Hindlimb muscle (tissue), 1 donor: ENCODE measurements around the gene SPEG. TPM values are rescaled to one million over a fixed set of nuclear protein-coding genes. Genes with fewer than 3 reads are reported as not detected.

Experiments
- DNase-seq: peaks from one replicate; pipeline ENCODE4 v3.0.0-alpha.2; 2013
- polyA plus RNA-seq: library from polyadenylated mRNA; unstranded; fragments of 120-200 nt; gene quantifications from one replicate; pipeline ENCODE4 v1.2.1, GENCODE V29; 2013; ENCODE audit not compliant: insufficient read length

The SPEG gene
- polyA plus RNA-seq, 1 donor, result 208 TPM

DNA sequence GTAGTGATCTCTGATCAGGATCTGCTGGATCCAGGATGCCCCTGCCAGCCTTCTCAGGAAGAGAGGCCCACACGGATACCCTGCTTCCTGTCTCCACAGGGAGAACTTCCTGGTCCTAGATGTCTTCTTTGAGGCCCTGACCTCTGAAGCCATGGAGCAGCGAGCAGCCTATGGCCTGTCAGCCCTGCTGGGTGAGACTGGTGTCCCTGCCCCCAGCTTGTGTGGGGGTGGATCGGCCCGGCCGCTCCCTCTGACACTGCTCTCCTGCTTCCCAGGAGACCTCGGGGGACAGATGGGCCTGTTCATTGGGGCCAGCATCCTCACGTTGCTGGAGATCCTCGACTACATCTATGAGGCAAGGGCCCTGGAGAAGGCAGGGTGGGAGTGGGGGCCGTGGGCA lies 102.3 kb downstream of the SPEG start:
- no peak for DNase-seq

DNA sequence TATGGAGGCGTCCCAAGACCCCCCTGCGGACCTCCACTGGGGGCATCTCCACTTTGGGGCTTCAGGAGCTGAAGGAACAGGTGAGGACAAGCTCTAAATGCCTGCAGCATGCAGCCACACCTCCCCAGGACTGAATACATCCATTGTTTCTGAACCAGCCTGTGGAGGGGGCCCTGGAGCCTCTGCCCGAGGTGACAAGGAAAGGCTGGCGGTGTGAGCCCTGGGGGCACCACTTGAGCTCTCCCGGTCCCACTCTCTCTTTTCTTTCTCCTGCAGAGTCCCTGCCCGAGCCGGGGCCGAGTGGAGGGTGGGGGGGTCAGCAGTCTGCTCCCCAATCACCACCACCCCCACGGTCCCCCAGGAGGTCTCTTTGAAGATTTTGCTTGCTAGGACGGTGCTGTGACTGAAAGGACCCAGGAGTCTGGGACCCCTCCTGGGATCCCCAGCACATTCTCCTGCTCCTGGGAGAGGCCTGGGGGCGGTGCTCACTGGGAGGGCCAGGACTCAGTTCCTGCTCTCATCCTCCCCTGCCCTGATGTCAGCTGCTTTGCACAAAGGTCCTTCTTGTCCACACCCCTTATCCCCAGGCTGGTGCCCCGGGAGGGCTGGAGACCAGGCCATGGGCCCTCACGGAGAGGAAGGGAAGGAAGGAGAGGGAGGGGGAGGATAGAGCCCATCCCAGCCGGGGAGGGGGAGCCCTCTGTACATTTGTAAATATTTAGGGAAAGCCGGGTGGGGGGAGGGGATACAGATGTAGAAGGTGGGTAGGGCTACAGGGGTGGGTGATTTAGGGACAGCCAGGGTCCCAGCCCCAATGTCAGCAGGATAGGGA lies 103.2 kb downstream of the SPEG start:
- DNase-seq, result no peak

DNA sequence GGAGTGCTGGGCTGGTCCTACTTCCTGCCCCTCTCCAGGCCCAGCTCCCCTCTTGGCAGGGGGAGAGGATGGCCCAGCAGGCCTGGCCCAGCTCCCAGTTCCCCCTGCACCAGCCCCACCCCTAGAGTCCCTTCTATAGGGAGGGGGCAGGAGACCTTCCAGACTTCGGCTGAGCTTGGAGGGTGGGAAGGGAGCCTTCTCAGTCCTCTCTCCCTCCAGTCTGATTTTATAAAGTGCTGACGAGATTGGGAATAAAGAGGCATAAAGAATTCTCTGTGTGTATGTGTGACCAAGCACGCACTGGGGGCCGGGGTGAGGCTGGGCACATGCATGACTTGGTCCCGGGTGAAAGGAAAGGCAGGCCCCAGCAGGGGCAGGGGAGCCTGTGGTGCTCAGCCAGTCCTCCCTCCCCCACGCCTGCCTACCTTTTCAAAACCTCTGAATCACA lies 103.9 kb downstream of the SPEG start:
- DNase-seq, result no peak

DNA sequence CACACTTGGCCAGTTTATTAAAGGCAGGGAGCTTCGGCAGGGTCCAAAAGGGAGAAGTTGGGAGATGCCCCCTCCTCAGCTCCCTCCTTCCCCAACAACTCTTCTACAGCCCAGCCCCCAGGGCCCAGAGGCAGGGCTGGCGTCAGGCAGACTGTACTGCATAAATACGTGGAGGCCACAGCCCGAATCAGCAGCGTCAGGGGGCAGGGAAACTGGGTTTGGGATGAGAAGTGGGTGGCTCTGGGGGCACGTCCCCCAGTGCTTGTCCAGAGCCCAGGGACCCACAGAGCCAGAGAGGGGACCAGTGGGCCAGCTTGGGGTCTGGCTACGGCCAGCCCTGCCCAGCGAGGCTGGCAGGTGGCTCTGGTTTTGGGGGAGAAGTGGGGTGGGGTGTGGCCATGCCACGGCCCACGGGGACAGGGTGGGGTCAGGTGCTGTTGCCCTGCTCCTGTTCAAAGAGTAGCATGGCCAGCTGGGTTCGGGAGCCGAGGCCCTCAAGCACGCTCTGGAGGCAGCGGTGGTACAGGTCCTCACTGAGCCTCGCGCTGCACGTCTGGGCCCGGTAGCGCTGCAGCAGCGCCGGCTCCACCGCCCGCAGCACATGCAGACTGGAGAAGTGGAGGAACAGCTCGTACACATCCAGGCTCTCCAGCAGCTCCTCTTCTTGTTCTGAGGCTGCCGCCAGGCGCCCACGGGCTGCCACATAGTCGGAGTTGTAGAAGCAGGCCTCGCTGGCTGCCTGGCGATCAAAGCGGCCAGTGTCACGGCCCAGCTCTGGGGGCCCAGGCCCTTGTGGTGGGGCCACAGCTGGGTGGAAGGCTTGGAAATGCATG lies 104.5 kb downstream of the SPEG start:
- DNase-seq, result no peak

DNA sequence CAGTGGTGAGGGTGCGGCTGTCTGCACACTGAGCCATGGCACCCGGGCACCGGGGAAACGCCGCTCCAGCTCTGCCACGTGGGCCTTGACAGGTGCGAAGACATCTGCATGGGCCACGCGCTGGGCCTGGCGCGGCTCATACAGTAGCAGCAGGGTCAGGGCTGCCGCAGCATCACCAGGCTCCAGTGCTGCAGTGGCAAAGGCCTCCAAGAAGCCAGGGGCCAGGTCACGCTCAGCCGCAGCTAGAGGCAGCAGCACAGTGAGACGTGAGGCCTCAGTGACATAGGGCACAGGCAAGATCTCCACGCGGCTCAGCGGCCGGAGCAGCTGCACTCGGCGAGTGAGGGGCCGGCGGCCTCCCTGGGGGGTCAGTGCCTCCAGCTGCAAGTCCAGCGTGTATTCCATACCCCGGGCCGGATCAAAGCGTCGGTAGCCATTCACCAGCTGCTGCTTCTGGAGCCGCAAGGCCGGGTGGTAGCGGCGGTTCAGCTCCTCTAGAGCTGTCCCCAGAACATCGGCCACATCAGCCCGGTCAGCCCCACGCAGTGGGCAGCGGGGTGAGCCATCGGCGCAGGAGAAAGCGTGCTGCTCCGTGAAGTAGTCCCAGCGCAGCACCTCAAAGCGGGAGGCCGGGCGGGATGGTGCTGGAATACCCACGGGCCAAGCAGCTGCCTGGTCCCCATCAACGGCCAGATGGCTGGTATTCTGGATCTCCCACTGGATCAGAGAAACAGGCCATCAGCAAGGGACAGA lies 105.5 kb downstream of the SPEG start:
- no peak for DNase-seq

DNA sequence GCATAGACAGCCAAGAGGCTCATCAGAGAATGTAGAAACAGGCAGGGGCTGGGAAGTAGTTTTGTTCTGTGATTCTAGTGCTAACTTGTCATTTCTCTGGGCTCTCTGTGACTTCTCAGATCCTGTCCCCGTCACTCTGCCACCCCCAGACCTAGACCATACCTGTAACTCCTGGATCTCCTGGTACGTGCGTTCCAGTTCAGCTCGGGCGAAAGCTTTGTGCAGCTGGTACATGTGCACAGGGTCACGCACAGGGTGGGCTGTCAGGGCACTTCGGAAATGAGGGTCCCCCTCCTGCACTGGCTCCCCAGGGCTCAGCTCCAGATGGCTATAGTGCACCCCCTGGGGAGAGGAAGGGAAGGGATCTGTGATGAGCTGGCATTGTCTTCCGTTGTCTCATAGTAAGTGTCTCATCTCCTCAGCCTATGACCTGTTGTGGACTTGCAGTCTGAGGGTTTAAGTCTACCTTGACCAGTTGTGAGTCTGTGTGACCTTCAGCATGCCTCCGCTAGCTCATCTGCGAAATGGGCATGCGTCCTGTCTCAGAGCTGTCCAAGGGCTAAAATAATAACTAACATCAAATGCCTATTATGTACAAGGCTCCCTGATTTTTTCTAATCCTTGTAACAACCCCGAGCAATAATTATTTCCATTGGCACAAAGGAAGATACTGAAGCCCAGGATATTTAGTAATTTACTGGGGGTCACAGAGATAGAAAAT lies 106.3 kb downstream of the SPEG start:
- no peak for DNase-seq

DNA sequence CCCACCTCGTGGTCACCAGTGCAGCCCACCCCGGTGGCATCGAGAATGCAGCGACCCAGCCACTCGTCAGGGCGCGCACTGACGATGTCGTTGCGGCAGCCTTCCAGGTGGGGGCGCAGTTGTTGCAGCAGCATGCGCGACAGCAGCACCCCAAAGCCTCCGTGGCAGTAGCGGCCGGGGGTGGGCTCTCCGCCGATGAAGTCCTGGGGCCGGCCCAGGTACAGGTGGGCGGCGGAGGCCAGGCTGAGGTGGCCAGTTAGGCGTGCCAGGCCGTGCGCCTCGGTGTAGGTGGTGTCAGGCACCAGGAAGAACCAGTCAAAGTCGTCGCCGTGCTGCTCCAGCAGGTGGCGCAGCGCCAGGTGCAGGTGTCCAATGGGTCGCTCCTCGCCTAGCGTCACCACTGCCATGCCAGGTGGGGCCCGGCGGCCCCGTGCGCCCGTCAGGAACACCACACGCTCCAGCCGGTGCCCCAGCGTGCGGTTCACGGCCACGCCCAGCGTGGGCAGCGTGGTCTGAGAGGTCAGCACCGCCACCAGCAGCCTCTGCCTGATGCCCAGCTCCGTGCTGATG lies 107.1 kb downstream of the SPEG start:
- DNase-seq, result peak; percentile 65

DNA sequence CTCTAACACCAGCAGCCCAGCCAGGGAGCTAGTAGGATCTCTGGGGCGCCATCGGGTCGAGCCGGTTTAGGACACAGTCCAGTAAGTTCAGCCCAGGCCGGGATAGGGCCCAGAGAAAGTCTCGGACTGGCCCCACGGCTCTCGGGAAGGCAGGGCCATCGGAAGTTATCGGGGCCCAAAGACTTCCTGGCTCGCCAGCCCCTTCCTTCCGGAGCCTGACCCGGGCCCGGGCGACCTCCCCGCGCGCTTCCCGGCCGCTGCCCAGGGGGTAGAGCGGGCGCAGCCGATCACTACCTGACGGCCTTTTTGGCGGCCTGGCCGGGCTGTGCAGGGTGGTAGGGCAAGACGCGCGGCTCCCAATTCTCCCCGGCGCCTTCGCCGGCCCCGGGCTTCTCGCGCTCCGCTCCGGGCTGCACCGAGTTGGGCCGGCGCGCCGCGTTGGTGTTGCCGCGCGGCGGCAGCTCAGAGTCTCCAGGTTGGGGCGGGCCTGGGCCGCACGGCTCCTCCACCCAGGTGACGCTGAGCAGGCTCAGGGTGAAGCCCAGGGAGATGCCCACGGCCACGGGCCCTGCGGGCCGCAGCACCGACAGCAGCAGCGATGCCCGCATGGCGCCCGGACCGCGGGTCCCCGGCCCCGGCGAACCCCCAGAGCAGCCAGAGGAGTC lies 108.4 kb downstream of the SPEG start:
- DNase-seq, result no peak

DNA sequence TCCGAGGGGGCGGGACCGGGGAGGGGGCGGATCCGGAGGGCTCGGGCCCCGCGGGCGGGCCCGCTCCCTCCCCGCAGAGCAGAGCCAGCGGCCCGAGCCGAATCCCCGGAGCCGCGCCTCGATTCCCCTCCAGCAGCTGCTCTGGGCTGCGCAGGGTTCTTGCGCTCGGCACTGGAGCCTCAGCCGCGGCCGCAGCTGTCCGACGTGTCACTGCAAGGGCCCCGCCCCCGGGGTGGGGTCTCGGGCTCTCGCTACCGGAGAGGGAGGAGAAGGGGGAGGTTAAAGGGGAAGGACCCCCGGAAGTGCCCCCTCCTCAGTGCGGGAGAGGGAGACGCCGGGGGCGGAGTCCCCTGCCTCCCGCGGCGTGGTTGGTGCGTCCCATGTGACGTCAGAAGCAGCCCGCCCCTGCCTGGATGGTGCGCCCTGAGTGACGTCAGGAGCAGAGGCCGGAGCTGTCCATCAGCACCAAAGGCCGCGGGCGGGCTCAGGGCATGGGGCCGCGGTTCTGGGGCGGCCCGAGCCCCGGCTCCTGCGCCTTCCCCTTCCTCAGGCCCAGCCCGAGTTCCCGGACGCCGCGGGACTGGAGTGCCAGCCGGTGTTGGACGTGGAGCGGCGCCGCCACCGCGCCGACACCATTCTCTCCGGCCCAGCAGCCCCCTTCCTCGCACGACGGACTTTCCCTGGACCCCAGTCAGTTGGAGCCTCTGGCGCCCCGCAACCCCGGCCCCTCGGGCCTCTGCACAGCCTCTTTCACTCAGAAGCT lies 109.1 kb downstream of the SPEG start, which contains the start of the genes CHPF and TMEM198:
TSS of gene CHPF (minus strand) at position 214 of the 763 bp plus-strand sequence. CDS start 271 bp downstream, outside the sequence.
TSS of gene TMEM198 (plus strand) at position 433 of the 763 bp plus-strand sequence. CDS start 700 bp downstream, outside the sequence.
- peak; percentile 99 for DNase-seq

DNA sequence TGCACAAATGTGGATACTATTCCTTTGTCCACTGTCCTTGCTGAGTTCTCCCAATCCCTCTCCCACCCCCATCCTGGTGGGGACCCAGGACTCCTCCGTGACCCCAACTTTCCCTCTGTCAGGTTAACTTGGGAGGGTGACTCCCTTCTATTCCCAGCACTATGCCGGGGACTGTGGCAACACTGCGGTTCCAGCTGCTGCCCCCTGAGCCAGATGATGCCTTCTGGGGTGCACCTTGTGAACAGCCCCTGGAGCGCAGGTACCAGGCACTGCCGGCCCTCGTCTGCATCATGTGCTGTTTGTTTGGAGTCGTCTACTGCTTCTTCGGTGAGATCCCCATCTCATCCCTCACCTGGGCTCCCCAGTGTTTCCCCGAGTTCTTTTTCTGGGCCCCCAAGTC lies 109.9 kb downstream of the SPEG start:
- DNase-seq, result no peak

DNA sequence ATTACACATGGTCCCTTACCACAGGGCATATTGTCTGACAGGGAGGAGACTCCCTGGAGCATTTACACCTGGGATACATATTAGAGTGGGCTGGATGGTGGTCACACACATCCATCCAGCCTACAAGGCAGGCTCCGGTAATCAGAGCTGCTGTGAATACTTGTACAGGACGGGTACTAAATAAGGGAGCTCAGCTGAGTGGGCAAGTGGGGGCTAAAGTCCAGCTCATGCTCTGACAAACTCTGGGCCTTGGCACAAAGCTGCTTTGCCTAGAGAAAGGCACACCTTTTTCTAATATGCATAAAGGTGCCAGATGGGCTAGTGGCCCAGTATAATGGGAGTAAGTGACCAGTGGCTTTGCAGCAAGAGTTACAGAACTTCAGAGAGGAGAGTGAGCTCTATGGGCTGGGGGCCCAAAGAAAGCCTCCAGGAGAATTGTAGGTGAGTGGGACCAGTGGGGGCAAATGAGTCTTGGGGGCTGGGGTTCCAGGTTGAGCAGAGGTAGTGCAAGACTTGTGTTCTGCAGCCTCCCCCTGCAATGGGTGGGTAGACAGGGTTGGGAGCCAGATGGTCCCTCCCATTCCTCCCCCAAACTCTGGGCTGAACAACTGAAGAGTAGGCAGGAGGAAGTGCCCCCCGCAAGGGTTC lies 110.8 kb downstream of the SPEG start:
- DNase-seq, result no peak

DNA sequence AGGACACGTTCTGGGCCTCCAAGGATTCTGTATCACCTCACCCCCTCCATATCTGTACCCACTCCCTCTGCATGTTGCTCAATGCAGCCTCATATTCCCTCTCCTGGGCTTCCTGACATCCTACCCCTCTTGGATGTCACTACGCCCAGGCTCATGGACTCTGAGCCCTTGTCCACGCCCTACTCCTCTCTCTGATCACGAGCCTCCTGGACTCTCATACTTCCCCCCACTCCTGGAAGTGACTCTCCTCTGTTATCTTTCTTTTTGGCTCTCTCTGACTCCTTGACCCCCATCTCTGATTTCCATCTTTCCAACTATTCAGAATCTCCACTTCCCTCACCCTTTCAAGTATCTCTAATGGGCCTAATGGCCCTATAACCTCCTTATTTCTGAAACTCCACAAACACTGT lies 111.3 kb downstream of the SPEG start:
- DNase-seq, result no peak

DNA sequence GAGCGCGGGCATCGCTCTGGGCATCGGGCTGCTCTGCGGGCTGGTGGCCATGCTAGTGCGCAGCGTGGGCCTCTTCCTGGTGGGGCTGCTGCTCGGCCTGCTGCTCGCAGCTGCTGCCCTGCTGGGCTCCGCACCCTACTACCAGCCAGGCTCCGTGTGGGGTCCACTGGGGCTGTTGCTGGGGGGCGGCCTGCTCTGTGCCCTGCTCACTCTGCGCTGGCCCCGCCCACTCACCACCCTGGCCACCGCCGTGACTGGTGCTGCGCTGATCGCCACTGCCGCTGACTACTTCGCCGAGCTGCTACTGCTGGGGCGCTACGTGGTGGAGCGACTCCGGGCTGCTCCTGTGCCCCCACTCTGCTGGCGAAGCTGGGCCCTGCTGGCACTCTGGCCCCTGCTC lies 113.0 kb downstream of the SPEG start:
- no peak for DNase-seq

Other genes with a start within 250 kb of the SPEG start
- gene ZFAND2B, start 228.1 kb upstream of the SPEG start, polyA plus RNA-seq, result 21.4 TPM
- 36.1 TPM for gene ABCB6, start 215.9 kb upstream of the SPEG start, polyA plus RNA-seq
- 35.9 TPM for gene ATG9A, start 205.2 kb upstream of the SPEG start, polyA plus RNA-seq
- 29.5 TPM for gene ANKZF1, start 205.0 kb upstream of the SPEG start, polyA plus RNA-seq
- gene GLB1L, start 189.4 kb upstream of the SPEG start, polyA plus RNA-seq, result 4.4 TPM
- 17.6 TPM for gene STK16, start 189.4 kb upstream of the SPEG start, polyA plus RNA-seq
- 0.31 TPM for gene TUBA4B, start 181.6 kb upstream of the SPEG start, polyA plus RNA-seq
- 112 TPM for gene TUBA4A, start 180.9 kb upstream of the SPEG start, polyA plus RNA-seq
- 97.8 TPM for gene DNAJB2, start 155.5 kb upstream of the SPEG start, polyA plus RNA-seq
- 0.12 TPM for gene PTPRN, start 125.4 kb upstream of the SPEG start, polyA plus RNA-seq
- gene RESP18, start 102.1 kb upstream of the SPEG start, polyA plus RNA-seq, result not detected
- gene DNPEP, start 46.9 kb upstream of the SPEG start, polyA plus RNA-seq, result 40.9 TPM
- gene DES, start 16.5 kb upstream of the SPEG start, polyA plus RNA-seq, result 5,382 TPM
- gene GMPPA, start 64.0 kb downstream of the SPEG start, polyA plus RNA-seq, result 26.9 TPM
- gene ASIC4, start 79.6 kb downstream of the SPEG start, polyA plus RNA-seq, result 0.48 TPM
- gene CHPF, start 109.0 kb downstream of the SPEG start, polyA plus RNA-seq, result 58.2 TPM
- gene TMEM198, start 109.2 kb downstream of the SPEG start, polyA plus RNA-seq, result 3.6 TPM
- gene OBSL1, start 136.7 kb downstream of the SPEG start, polyA plus RNA-seq, result 183 TPM
- gene INHA, start 137.5 kb downstream of the SPEG start, polyA plus RNA-seq, result 0.97 TPM
- gene STK11IP, start 163.0 kb downstream of the SPEG start, polyA plus RNA-seq, result 17.6 TPM
- 12.8 TPM for gene SLC4A3, start 192.8 kb downstream of the SPEG start, polyA plus RNA-seq